HG02938 (cell line): ENCODE results near the gene HDAC9.
"Not testable (repeated sequence)": the region's sequence is repeated elsewhere in the genome, so short reads cannot be mapped to it uniquely, and the experiment has no call there.

Experiments used
- ATAC-seq: cut with Tn5 transposase; IDR thresholded peaks from one replicate; pipeline ENCODE4 v1.9.1; 2021; ENCODE audit warnings: mild to moderate bottlenecking, moderate library complexity; ENCODE audit not compliant: unreplicated experiment

HDAC9 gene

DNA sequence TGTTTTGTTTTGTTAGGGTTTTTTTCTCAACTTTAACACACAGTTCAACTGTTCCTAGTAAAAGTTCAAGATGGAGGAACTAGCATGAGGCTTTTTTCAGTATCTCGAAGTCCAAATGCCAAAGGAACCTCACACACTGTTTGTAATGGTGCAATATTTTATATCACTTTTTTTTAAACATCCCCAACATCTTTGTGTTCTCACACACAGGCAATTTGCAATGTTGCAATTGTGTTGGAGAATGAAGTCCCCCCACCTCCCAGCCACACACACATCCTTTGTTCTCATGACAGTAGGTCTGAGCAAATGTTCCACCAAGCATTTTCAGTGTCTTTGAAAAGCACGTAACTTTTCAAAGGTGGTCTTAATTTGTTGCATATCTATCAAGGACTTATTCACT is 501.0 kb downstream of the HDAC9 start:
- ATAC-seq = no peak

DNA sequence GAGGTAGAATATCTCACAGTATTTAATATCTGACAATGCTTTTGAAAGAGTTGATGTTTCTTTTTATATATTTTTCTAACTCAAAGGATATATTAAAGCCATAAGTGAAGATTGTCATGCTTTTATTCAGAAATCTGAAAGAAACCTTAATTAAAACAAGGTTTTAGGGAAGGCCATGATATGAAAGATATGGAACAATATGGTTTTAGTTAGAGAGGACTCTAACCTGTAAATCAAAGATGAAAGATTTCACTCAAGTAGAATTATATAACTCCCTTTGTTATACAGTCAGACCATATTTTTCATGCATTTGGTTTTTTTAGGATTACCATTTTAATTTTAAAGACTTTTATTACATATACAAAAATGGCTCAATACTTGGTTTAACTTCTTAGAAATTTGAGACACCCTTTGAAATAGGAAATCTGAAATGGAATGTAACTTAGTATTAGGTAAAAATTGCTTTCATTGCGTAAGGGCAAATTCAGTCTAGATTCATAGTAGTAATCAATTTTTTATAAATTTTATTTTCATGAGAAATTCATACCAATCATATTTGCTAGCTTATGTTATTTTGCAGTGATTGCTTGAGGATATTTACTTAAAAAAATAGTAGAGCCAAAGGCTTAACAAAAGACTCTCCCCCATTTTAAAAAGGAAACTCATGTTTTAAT is 502.1 kb downstream of the HDAC9 start:
- ATAC-seq = no peak

DNA sequence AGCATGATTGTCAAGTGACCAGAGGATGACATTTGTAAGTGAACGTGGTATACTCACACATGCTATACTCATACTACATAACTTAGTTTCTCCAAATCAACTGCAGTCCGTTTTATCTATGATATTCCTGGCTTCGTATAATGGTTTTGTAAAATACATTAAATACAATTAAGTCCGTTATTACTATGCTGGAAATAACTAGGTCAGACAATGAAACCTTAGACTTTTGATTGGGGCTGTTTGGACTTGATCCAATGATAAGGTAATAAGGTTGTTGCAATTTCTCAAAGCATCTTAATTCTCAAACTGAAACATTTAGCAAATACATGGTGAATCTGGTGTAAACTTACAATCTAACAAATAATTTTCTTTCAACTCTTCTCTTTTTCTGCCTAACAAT is 504.9 kb downstream of the HDAC9 start:
- no peak for ATAC-seq

DNA sequence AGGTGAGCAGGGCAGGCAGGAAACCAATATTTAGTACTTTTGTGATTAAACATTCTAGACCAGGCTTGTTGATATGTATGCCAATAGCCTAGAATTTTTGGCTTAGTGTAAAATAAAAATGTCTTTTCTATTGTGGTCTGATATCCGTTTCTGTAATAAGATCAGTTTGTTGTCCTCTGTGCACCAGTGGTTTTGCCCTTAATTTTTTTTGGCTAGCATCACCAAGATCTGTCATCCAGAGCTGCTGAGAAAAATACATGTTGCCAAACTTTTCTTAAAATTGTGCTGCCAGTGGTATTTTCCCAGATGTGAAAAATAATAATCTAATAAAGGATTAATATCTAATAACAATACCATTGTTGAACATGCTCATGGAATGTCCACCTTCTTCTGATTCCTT is 506.3 kb downstream of the HDAC9 start:
- no peak for ATAC-seq

DNA sequence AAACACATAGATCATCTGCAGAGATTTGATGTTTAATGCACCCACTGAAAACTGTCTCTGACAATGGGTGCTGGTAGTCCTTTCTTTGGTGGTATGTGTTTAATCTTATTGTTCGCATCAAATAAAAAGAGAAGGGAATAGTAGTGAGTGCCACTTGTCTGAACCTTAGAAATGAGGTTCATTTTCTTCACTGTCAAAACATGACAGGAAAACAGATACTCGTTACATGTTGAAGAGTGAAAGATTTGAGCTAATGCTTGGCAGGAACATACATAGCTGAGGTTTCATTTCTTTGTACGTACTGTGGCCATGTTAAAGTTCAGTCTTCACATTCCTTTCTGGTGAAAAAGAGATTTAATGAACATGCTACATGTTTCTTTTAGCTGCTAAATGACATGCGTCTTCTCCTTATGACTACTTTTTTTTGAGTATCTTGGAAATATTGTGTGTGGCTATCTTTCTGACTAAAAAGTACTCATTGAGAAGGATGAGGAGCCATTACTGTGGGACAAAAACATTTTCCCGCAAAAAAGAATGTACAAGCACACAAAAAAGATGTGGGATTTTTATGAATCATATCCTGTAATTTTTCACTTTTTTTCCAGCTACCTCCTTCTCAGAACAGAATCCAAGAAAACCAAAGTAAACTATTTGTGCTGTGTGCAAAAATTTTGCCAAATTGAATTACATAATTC is 513.8 kb downstream of the HDAC9 start:
- no peak for ATAC-seq

DNA sequence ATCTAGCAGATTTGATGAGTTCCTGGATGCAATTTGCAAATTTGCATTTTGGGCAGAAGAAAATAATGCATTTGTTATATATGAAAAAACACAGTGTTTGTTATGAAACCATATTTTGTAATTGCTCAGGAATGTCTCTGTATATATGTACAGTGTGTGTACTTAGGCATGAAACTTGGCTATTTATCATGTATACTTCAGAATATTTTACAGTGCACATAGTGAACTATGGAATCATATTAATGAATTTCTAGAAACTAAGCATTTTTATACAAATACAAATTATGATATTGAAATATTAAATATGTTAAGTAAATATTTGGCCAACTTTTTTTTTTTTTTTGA is 514.4 kb downstream of the HDAC9 start:
- no peak for ATAC-seq

DNA sequence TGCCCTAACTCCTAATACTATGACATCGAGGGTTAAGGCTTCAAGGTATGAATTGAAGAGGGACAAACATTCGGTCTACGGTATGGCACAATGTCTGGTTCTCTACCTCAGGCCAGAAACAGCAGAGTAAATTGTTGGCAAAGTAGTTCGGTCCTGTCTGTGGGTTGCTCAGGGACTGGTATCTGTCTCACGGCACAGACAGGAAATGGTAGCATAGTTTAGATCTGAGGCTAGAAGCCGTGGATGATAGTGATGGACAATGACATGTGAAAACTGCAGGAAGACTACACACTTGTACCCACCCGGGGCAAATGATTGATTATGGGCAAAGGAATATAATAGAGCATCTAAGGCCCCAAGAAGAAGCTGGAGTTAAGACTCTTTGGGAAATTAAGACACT is 515.7 kb downstream of the HDAC9 start:
- no peak for ATAC-seq

DNA sequence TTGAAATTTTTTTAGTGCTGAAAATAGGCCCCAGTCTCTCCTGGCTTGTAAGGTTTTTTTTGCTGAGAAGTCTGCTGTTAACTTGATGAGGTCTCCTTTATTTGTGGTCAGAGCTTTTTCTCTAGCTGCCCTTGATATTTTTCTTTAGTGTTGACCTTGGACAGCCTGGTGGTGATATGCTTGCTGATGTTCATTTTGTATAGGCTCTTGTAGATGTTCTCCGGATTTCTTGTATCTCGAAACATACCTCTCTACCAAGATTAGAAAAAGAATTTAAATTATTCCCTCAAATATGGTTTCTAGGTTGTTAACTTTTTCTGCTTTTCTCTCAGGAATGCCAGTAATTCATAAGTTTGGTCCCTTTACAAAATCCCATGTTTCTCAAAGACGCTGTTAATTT is 519.5 kb downstream of the HDAC9 start:
- no peak for ATAC-seq

DNA sequence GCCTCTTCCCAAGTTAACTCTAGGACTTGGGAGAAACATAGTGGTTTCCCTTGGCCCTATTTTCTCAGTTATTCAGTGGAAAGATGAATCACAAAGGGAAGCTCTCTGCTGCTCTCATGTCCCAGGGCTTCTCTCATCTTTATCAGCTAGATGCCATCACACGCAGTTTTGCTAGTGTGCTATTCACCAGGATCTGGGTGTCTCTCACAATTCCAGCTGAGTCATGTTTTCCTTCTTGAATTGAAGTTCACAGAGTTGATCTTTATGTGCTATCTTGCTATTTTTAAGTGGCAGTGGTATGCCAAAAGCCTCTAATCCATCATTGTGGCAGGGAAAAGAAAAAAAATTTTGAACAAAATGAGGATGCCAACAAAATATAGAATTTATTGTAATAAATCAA is 520.6 kb downstream of the HDAC9 start:
- ATAC-seq = no peak

DNA sequence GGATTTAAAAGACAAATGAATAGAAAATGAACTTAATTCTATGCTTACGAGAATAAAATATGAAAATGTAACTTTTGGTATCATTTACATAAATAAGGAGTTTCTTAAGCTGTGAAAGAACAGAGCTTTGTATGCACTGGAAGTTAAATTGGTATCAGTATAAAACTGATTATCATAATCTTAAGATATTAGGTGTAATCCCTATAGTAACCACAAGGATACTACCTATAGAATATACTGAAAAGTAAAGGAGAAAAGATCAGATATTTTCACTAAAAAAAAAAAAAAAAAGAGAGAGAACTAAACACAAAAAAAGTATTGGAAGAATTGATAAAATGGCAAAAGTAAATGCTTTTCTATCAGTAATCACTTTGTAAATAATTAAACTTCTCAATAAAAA is 521.8 kb downstream of the HDAC9 start:
- no peak for ATAC-seq

DNA sequence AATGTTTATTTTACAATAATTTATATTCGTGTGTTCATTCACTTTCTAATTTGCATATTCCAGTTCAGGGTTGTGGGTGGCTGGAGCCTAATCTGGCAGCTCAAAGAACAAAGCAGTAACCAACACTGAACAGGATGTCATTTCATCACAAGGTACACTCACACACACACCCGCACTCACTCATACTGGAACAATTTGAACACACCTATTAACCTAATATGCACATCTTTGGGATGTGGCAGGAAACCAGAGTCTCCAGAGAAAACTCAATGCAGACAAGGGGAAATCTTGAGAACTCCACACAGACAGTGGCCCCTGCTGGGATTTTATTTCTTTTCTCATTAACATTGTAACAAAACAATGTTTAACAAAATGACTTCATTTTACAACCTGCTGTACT is 524.5 kb downstream of the HDAC9 start:
- no peak for ATAC-seq

DNA sequence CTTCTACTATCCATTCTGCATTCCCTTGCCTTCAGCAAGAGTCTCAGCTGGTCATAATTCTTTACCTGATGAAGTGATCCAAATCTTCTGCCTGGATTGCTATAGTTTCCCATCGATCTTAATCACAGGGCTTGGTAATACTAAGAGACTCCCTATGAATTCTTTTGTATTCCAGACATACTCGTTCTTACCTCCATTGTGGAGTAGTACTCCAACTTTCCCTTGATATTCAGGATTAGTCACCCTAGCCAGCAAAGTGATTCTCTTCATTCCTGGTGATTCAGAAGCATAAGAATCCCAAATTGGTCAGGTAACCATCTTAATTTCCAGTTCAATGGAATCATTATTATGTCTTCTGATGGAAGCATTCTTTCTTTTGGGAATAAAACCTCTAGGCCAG is 525.2 kb downstream of the HDAC9 start:
- no peak for ATAC-seq

DNA sequence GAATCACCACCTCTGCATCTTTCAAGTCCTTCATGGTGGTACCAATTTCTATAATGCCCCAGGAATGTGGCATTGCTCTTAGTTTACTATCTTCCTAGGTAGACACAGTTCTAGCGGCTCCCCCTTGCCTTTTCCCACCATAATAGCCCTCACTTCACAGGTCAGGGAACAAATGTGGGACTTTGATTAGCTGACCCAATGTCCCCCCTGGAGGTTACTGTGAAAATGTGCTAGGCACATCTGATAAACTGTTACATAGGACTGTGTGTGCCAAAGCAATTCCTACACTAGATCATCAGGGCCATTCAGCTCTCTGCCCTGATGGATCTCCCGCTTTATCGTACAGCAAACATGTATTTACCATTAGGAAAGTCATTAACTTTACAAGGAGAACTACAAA is 527.9 kb downstream of the HDAC9 start:
- ATAC-seq = no peak

DNA sequence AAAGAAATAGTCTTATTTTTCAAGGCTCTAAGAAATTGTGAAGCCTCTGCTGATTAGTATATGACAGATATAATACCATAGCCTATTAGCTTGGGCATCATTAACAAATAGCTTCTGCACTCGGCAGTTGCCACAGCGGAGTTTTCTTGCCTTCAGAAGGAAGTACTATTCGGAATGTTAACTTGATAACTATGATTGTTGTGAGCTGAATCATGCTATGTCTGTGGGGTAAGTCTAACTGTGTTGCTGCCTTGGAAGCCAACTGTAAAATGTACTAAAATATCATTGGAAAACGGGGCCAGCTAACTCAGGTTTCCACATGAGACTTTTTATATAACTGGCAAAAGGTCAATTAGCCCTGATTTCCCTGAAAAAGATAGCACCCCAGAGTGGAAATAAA is 528.7 kb downstream of the HDAC9 start:
- no peak for ATAC-seq

DNA sequence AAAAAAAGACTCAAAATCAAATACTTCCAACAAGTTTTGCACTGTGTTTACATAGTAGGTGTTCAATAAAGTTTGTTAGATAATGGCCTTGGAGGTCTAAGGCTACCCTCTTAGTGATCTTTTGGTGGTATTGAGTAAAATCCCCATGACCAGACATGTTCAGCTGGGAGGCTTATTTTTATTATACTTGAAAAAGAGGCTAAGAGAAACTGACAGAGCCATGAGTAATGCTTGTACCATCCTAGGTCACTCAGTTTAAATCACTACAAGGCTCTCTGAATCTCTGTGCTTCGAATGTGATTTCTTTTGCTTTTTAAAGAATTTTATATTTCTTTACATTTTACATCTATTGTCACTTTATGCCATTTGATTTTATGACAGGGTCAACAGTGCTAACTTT is 531.3 kb downstream of the HDAC9 start:
- no peak for ATAC-seq

DNA sequence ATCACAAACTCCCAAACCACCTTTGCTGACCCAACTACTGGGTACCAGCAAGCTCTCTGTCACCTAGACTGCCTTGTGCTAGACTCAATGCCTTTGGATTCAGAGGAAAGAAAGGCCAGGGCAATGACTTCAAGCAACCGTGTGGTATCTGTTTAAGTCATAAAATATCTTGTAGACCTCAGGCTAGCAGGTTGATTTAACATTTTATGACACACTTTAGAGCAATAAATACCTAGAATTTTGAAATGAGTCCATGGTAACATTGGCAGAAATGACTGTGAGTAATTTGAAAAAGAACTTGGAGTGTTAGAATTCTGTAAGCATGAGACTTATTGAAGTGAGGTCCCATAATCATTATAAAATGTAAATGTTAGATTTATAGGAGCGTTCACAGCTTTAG is 534.7 kb downstream of the HDAC9 start:
- no peak for ATAC-seq

DNA sequence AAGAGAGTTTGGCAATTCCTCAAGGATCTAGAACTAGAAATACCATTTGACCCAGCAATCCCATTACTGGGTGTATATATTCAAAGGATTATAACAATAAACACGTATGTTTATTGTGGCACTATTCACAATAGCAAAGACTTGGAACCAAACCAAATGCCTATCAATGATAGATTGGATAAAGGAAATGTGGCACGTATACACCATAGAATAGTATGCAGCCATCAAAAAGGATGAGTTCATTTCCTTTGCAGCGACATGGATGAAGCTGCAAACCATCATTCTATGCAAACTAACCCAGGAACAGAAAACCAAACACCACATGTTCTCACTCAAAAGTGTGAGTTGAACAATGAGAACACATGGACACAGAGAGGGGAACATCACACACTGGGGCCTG is 537.4 kb downstream of the HDAC9 start:
- ATAC-seq = not testable (repeated sequence)

DNA sequence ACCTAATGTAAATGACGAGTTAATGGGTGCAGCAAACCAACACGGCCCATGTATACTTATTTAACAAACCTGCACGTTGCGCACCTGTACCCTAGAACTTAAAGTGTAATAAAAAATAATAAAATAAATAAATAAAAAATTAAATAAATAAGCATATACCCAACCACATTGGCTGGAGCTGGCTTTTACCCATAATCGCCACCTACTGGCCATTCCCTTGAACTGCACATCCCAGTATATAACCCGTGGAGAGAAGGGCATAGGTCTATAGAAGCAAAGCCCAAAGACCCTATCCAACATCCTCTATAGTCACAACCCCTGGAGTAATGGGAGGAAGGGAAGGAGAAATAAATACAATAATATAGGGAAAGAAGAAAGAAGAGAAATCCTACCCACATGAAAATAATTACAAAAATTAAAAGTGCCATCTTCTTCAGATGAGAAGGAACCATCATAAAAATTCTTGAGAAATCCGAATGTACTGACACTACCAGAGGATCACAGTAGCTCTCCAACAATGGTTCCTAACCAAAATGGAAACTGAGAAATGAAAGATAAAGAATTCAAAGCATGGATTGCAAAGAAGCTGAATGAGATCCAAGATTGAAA is 556.3 kb downstream of the HDAC9 start:
- ATAC-seq = peak; percentile 83
